LNCAP (cell line): ENCODE results near the gene DTWD1.

ENCODE experiments used
- CTCF ChIP-seq: fragments of 450-650 bp; IDR thresholded peaks from 2 replicates; pipeline ENCODE4 v1.5.1; 2017; ENCODE audit warnings: mild to moderate bottlenecking

Gene DTWD1, protein sequence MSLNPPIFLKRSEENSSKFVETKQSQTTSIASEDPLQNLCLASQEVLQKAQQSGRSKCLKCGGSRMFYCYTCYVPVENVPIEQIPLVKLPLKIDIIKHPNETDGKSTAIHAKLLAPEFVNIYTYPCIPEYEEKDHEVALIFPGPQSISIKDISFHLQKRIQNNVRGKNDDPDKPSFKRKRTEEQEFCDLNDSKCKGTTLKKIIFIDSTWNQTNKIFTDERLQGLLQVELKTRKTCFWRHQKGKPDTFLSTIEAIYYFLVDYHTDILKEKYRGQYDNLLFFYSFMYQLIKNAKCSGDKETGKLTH

GRCh38 chr15:49620658-49621368 is at the start of gene DTWD1, which contains the start of gene FAM227B:
DTWD1 (plus strand) TSS chr15:49621048; CDS start chr15:49625168, 4,120 bp downstream.
FAM227B (minus strand) TSS chr15:49620818; CDS start chr15:49615171, 5,647 bp downstream.
- no peak for TF ChIP-seq CTCF

- TF ChIP-seq CTCF: no peak
Measured at GRCh38 chr15:49573421-49573820, 47.4 kb upstream of the DTWD1 start.

DNA sequence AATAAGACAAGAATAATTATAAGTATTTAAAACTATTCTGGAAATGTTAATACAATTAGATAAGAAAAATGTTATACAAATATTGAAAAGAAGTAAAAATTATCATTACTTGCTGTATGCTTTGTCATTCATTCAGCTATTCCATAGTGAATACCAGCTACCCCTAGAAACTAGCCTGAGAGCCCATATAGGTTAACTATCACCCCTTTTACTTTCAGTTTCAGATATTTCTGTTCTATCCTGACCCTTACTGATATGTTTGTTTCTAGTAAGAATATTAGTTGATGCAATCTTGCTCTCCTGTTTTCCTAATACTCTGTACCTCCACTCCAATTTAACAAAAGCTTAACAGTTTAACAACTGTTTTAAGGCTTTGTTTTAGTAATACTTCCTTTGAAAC is 31.8 kb upstream of the DTWD1 start:
- no peak for TF ChIP-seq CTCF

- TF ChIP-seq CTCF: no peak
Measured at GRCh38 chr15:49604625-49605409, 16.0 kb upstream of the DTWD1 start.

DNA sequence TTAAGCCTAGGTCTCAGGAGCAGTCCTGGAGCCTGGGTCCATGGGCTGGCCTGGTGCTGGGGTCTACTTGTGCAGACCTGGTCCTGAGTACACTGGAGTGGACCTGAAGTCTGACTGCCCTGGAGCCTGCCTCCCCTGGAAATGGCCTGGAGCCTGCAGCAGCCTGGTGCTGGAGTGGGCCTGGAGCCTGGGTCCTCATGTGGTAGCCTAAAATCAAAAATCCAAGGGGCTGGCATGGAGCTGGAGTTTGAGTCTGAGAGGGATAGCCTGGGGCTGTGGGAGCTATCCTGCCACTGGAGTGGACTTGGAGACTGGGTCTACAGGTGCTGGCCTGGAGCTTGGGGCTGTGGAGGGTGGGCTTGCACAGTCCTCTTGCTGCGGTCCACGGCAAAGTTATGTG is 15.3 kb upstream of the DTWD1 start:
- no peak for TF ChIP-seq CTCF

- TF ChIP-seq CTCF: no peak
Measured at GRCh38 chr15:49606594-49606993, 14.3 kb upstream of the DTWD1 start.

DNA sequence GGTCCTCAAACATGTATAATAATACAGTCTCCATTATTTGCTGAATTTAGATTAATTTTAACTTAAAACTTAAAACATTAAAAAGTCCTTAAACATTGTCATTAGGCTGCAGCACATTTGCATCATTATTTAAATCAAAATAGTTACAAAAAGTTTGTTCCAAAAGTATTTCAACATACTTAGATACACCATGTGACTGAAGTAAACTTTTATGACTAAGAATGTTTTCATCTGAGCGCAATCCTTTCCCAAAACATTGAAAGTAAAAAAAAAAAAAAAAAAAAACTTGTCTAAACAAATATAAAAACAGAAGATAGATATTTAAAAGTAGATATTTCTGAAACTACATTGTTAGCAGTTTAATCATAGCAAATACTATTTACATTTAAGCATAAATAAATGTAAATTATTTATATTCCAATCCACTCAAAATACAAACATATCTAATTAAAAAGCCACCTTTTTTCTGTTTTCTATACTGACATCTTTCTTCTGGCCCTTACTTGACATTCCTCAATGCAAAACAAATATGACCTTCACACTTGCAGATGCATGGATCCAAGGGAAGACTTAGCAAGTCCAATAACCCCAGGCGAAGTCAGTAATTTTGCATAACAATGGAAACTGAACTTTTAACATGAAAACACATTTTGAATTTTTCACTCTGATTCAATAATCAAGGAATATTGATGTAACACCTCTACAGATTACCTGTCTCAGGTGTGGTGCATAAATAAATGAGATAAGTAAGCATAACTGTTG is 10.5 kb upstream of the DTWD1 start:
- no peak for TF ChIP-seq CTCF
